Measurements from ENCODE around the gene RBPJ.

Gene RBPJ

DNA sequence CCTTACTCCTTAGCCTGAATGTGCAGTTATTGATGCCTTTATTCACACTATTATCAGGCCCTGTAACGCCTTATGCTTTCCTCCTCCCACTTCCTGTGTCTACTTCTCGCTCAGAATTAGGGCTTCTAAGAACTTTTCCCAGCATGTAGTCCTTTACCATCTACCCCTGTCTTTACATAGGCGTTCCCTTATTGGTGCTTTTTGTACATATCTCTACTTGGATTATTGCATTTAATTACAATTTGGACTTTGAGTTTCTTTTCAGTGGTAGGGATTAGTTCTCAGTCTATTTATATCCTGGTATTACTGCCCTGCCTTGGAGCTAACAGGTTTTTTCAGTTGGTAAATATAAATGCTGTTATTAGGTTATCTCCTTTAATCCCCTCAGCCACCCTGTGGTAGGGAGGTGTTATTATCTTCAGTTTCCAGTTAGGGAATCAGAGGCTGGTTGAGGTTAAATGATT lies 84.0 kb downstream of the RBPJ start:
- TF ChIP-seq FOXP2 (optimal IDR thresholded peaks at IDR 0.05; ENCODE audit: borderline replicate concordance, extremely low read depth, extremely low read length, insufficient read depth) (no peak), SIN3A (IDR thresholded peaks at IDR 0.05; ENCODE audit: borderline replicate concordance, insufficient read depth, low read length) (no peak), POLR2AphosphoS5 (IDR thresholded peaks at IDR 0.05; ENCODE audit: low read depth, low read length) (no peak), TAF1 (IDR thresholded peaks at IDR 0.05; ENCODE audit: borderline replicate concordance, insufficient read depth, low read length) (no peak)
- TF ChIP-seq, protein P1, sequence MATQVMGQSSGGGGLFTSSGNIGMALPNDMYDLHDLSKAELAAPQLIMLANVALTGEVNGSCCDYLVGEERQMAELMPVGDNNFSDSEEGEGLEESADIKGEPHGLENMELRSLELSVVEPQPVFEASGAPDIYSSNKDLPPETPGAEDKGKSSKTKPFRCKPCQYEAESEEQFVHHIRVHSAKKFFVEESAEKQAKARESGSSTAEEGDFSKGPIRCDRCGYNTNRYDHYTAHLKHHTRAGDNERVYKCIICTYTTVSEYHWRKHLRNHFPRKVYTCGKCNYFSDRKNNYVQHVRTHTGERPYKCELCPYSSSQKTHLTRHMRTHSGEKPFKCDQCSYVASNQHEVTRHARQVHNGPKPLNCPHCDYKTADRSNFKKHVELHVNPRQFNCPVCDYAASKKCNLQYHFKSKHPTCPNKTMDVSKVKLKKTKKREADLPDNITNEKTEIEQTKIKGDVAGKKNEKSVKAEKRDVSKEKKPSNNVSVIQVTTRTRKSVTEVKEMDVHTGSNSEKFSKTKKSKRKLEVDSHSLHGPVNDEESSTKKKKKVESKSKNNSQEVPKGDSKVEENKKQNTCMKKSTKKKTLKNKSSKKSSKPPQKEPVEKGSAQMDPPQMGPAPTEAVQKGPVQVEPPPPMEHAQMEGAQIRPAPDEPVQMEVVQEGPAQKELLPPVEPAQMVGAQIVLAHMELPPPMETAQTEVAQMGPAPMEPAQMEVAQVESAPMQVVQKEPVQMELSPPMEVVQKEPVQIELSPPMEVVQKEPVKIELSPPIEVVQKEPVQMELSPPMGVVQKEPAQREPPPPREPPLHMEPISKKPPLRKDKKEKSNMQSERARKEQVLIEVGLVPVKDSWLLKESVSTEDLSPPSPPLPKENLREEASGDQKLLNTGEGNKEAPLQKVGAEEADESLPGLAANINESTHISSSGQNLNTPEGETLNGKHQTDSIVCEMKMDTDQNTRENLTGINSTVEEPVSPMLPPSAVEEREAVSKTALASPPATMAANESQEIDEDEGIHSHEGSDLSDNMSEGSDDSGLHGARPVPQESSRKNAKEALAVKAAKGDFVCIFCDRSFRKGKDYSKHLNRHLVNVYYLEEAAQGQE (IDR thresholded peaks at IDR 0.05; ENCODE audit: insufficient read depth in 1 of 2, low read depth in 2 of 2, low read length in 2 of 2): no peak

DNA sequence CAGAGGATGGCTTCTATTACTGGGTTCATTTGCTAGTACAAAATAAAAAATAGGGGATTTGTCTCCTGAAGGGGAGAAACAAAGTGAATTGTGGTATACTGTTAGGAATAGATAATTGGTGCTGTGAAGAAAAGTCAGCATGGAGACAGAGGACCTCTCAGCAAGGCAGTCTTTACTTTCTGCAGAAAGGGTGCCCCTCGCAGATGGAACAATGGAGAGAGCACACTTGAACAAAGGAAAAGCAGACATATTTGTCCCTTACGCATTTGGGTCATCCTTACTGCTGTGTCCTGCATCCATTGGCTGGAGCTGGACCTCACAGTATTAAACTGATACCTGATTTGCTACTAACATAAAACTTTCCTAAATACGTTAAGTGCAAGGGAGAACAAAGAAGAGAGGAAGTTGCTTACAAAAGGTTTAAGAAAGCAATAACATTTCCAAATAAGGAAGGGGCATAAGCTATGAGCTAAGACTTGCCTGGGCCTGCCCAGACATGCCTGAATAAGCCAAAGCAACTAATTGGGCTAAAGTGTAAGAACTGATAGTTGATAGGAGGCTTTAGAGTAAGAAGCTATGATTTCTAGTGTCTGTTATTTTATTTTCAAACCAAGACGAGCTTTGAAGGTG lies 85.6 kb downstream of the RBPJ start:
- no peak for TF ChIP-seq TAF1 (IDR thresholded peaks at IDR 0.05; ENCODE audit: borderline replicate concordance, insufficient read depth, low read length)
- no peak for TF ChIP-seq FOXP2 (optimal IDR thresholded peaks at IDR 0.05; ENCODE audit: borderline replicate concordance, extremely low read depth, extremely low read length, insufficient read depth)
- no peak for TF ChIP-seq POLR2AphosphoS5 (IDR thresholded peaks at IDR 0.05; ENCODE audit: low read depth, low read length)
- no peak for TF ChIP-seq SIN3A (IDR thresholded peaks at IDR 0.05; ENCODE audit: borderline replicate concordance, insufficient read depth, low read length)
- TF ChIP-seq, protein P1 (IDR thresholded peaks at IDR 0.05; ENCODE audit: insufficient read depth in 1 of 2, low read depth in 2 of 2, low read length in 2 of 2): no peak

DNA sequence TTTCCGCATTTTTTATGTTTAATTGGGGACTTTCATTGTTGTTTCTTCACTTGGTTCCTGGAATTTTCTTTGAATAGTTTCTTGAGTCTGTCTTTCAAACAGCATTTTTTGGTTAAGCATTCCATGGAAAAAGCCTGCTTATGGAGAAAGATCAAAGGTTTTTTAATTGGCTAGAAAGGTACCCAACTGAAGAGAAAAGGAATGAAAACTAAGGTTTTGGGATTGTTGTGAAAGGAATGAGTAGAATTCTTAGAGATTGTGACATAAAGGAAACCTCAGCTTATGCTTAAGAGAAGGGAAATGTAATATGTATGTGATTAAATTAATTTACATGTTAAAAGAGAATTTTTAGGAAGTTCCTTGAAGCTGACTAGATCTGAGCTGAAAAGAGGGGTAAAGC lies 86.7 kb downstream of the RBPJ start:
- TF ChIP-seq FOXP2 (optimal IDR thresholded peaks at IDR 0.05; ENCODE audit: borderline replicate concordance, extremely low read depth, extremely low read length, insufficient read depth) (no peak), POLR2AphosphoS5 (IDR thresholded peaks at IDR 0.05; ENCODE audit: low read depth, low read length) (no peak), TAF1 (IDR thresholded peaks at IDR 0.05; ENCODE audit: borderline replicate concordance, insufficient read depth, low read length) (no peak), SIN3A (IDR thresholded peaks at IDR 0.05; ENCODE audit: borderline replicate concordance, insufficient read depth, low read length) (no peak)
- TF ChIP-seq, protein P1 (IDR thresholded peaks at IDR 0.05; ENCODE audit: insufficient read depth in 1 of 2, low read depth in 2 of 2, low read length in 2 of 2): no peak

DNA sequence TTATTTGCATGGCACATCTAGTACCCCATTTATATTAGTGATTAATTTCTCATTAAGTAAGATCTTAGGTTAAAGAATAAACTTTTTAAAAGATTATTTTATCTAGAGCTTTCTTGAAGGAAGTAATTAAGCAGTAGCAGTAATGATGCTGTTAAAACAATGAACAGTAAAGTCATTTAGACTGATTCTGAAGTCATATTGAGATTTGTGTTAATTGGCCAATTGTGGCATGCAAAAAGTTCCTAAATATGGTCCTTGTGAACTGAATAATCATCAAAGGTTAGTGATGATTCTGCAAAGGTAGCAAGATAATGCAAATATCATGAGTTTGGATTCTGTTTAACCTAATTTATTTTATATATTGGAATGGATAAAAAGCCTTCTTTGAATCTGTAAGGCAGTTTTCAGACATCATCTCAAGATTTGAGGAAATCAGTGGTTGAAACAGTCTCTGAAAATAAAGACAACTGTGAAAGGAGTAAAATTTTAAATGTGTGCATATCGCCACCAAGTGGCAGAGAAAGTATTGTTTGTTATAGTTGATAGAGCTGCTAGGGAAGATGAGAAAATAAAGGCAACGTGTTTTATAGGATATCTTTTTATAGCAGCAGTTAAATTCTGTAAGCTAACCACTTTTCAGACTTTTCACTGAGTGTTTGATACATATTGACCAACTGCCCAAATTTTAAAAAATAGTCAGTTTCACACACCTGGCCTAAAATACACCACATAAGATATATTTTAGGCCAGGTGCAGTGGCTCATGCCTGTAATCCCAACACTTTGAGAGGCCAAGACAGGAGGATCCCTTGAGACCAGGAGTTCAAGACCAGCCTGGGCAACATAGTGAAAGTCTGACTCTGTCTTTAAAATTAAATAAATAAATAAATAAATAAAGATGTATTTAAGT lies 89.8 kb downstream of the RBPJ start:
- TF ChIP-seq POLR2AphosphoS5 (IDR thresholded peaks at IDR 0.05; ENCODE audit: low read depth, low read length) (no peak), SIN3A (IDR thresholded peaks at IDR 0.05; ENCODE audit: borderline replicate concordance, insufficient read depth, low read length) (no peak), FOXP2 (optimal IDR thresholded peaks at IDR 0.05; ENCODE audit: borderline replicate concordance, extremely low read depth, extremely low read length, insufficient read depth) (no peak), TAF1 (IDR thresholded peaks at IDR 0.05; ENCODE audit: borderline replicate concordance, insufficient read depth, low read length) (no peak)
- TF ChIP-seq, protein P1 (IDR thresholded peaks at IDR 0.05; ENCODE audit: insufficient read depth in 1 of 2, low read depth in 2 of 2, low read length in 2 of 2): no peak

Data from PFSK-1 (cell line).